GM18861 (cell line): ENCODE results near the gene EHMT1.
A peak's percentile ranks its signal among the peaks of the same experiment; 100 is the strongest.
"Not testable (repeated sequence)": the region's sequence is repeated elsewhere in the genome, so short reads cannot be mapped to it uniquely, and the experiment has no call there.

Experiments used
- ATAC-seq: cut with Tn5 transposase; IDR thresholded peaks from one replicate; pipeline ENCODE4 v1.9.1; 2021; ENCODE audit not compliant: unreplicated experiment

EHMT1 gene

DNA sequence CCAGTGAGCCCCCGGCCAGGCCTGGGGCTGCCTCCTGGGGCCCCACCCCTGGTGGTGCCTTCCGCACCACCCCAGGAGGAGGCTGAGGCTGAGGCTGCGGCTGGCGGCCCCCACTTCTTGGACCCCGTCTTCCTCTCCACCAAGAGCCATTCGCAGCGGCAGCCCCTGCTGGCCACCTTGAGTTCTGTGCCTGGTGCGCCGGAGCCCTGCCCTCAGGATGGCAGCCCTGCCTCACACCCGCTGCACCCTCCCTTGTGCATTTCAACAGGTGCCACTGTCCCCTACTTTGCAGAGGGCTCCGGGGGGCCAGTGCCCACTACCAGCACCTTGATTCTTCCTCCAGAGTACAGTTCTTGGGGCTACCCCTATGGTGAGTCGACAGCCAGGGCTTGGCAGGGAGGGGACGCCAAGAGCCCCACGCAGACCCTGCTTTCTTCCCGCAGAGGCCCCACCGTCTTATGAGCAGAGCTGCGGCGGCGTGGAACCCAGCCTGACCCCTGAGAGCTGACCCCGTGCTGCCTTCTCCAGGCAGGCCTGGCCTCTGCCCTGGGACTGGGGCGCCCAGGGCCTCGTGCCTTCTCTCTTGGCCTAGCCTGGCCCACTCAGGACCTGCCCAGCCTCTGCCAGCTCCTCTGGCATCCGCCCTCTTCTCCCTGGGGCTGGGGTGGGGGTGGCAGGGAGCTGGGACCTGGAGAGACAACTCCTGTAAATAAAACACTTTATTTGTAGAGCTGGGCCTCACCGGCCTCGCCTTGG is 4.0 kb upstream of the EHMT1 start:
- ATAC-seq, result no peak

DNA sequence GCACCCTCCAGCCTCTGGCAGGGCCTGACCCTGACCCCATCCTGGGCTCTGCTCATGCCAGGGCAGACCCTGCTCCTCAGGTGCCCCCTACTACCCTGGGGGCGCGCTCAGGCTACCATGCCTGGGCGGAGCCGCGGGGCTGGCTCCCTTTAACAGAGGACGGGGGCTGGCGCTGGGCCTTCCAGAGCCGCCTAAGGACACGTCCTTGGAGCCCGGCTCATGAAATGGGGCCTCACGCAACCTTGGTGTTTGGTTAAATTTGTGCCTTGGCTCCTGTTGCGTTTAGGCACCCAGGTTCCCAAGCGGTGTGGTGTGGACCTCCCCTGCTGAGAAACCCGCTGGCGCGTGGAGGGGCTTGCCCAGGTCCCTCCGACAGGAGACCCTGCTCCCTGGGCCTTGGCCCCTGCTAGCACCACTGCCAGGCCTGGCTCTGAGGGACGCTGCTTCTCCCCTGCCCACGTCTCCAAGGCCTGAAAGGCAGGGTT is 3.4 kb upstream of the EHMT1 start:
- ATAC-seq, result no peak

DNA sequence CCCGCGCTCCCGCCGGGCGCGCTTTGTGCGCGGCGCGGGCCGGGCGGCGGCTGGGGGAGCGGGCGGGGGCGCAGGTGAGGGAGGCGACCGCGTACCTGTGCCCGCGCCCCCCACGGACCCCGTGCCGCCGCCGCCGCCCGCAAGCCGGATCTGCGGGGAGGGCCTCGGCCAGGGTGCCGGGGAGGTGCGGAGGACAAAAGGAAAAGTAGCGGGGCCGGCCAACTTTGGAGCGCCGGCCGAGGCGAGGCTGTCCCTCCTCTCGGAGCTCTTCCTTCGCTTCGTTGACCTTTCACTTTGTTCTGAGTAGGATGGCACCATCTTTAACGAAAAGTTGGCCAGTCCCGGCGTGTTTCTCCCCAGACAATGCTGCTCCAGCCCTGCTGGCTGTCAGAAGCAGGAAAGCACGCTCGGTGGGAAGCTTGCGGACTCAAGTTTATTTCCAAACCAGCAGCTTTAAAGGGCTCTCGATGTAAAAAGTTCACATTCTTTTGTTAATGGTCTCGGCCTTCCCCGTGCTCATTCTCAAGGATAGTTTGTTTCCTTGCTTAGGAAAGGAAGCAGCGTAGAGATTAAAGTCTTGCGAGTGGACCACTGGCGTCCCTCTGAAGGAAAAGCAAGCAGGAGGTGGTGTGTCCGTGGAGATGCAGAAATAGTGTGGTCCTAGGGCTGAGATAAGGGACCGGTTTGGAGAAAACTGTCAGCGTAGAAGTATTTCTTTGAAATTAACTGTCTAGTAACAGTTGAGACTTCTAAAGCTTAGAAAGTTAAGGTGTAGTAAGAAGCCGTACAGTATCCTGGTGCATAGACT is 639 bp downstream of the EHMT1 start:
- peak; percentile 21 for ATAC-seq

DNA sequence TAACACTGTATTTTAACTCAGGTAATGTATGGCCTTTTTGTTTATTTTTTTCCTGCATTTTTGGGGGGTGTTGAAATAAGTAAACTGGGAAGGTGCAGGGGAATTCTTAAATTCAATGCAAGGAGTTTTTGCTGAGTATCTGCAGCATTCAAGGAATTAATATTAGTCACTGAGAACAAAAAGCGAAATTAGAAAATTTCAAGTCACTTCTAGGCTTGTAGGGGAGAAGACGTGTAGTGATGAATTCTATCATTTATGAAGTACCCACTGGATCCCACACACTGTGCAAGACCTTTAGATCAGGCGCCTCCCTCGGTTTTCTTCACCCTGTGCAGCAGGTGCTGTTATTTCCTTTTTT is 1.2 kb downstream of the EHMT1 start:
- no peak for ATAC-seq

DNA sequence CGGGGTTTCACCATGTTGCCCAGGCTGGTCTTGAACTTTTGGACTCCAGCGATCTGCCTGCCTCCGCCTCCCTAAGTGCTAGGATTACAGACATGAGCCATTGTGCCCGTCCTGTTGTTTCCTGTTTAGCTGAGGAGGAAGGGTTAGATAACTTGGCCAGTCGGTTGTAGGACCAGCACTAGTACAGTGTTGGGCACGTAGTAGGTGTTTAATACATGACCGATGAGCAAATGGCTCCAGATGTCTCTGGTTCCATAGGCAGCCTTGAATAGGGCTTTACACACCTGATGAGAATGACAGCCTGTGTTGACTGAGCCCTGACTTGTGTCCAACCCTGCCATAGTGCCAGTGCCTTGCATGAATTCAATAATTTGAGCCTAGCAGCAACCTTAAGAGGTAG is 1.8 kb downstream of the EHMT1 start:
- ATAC-seq, result no peak

DNA sequence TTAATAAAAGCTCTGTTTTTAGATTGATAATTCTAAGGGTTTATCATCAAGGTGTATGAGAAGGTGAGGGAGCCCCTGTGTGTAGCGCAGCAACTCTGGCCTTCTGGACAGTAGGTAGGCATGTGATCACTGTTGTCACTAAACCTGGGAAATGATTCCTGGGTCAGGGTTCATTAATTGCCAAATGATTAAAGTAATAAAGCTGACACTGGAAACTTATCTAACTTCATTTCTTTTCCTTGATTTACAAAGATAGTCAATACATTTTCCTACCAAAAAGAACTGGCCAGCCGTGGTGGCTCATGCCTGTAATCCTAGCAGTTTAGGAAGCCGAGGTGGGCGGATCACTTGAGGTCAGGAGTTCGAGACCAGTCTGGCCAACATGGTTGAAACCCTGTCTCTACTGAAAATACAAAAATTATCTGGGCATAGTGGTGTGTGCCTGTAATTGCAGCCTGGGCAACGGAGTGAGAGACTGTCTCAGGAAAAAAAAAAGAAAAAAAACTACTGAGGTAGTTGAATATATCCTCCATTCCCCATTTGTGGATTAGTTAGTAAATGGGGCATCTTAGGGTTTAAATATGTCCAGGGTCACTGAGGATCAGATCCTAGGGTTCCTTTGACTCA is 2.4 kb downstream of the EHMT1 start:
- ATAC-seq, result no peak

DNA sequence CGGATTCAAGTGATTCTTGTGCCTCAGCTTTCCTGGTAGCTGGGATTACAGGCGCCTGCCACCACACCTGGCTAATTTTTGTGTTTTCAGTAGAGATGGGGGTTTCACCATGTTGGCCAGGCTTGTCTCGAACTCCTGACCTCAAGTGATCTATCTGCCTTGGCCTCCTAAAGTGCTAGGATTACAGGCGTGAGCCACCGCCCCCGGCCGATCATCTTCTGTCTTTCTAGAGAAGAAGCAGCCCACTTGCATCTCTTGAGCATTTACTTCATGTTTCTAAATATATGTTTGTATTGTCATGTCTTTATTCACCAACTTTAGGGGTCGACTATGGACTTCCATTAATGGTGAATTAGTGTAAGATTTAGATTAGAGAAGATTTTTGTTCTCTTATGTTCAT is 3.4 kb downstream of the EHMT1 start:
- not testable (repeated sequence) for ATAC-seq

DNA sequence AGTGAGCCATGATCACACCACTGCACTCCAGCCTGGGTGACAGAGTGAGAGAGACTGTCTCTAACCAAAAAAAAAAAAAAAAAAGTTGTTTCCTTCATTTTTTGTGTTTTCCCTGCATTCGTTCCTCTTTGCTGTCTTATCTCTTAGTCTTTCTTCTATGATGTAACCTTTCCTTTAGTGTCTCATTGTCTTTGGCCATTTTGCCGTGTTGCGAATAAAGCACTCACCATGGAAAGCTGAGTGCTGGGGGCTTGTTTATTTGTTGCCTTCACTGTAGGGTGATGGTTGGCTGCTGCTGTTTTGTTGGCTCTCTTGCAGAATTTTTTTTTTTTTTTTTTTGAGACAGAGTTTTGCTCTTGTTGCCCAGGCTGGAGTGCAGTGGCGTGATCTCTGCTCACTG is 7.7 kb downstream of the EHMT1 start:
- no peak for ATAC-seq

DNA sequence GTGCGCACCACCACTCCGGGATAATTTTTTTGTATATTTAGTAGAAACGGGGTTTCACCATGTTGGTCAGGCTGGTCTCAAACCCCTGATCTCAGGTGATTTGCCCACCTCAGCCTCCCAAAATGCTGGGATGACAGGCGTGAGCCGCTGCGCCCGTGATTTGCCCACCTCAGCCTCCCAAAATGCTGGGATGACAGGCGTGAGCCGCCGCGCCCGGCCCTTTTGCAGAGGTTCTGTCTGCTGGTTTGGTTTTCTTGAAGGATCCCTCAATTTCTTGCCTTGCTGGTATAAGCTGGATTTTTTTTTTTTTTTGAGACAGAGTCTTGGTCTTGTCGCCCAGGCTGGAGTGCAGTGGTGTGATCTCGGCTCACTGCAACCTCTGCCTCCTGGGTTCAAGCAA is 8.6 kb downstream of the EHMT1 start:
- not testable (repeated sequence) for ATAC-seq

DNA sequence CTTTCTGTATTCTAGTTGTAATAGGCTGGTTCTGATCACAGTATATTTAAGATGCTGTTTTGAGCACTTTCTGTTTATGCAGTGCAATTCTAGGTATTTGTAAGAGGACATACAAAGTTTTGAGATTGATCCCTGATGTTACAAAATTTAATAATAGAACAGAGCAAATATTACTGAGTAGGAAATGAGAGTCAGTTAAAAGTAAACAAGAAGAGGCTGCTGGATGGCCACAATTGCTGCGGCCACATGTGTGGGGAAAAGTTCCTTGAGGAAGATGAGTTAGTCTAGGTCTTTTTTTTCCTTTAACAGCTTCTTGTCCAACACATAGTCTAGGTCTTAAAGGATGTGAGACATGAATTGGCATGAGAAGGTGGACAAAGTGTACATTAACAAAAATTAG is 11.3 kb downstream of the EHMT1 start:
- no peak for ATAC-seq

DNA sequence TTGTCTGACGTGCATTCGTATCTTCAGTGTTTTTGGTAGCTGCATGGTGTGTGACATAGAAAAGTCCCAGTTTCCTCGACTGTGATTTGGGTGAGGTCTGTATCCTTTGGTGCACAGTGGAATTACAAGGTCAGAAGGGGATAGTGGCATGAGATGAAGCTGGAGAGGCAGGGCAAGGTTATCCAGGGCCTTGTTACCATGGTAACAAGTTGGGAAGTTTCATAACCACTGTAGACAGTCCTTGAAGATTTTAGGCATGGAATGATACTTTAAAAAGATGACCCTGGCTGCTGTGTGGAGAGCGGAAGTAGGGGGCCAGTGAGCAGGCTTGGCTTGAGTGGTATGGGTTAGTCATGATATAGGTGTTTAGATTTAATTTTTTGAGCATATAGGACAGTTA is 11.9 kb downstream of the EHMT1 start:
- ATAC-seq, result no peak

DNA sequence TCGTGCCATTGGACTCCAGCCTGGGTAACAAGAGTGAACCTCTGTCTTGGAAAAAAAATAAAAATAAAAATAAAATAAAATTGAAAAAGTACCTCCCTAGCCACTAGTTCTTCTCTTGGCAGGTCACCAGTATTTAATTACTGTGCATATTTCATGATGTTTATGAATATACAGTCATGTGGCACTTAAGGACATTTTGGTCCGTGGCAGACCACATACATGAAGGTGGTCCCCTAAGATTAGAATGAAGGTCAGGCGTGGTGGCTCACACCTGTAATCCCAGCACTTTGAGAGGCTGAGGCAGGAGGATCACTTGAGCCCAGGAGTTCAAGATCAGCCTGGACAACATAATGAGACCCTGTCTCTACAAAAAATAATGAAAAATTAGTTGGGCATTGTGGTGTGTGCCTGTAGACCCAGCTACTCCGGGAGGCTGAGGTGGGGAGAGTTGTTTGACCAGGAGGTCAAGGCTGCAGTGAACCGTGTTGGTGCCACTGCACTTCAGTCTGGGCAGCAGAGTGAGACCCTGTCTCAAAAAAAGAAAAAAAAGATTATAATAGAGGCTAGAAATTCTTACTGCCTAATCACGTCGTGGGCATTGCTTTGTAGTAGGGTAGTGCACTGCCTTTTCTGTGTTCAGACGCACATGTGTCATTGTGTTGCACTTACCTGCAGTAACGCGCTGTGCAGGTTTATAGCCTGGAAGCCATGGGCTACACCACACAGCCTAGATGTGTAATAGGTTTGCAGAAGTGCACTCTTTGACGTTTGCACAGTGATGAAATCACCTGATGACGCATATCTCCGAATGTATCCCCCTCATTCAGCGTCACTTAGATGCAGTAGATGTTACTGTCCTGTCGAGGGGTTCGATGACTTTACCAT is 12.8 kb downstream of the EHMT1 start:
- ATAC-seq, result no peak

DNA sequence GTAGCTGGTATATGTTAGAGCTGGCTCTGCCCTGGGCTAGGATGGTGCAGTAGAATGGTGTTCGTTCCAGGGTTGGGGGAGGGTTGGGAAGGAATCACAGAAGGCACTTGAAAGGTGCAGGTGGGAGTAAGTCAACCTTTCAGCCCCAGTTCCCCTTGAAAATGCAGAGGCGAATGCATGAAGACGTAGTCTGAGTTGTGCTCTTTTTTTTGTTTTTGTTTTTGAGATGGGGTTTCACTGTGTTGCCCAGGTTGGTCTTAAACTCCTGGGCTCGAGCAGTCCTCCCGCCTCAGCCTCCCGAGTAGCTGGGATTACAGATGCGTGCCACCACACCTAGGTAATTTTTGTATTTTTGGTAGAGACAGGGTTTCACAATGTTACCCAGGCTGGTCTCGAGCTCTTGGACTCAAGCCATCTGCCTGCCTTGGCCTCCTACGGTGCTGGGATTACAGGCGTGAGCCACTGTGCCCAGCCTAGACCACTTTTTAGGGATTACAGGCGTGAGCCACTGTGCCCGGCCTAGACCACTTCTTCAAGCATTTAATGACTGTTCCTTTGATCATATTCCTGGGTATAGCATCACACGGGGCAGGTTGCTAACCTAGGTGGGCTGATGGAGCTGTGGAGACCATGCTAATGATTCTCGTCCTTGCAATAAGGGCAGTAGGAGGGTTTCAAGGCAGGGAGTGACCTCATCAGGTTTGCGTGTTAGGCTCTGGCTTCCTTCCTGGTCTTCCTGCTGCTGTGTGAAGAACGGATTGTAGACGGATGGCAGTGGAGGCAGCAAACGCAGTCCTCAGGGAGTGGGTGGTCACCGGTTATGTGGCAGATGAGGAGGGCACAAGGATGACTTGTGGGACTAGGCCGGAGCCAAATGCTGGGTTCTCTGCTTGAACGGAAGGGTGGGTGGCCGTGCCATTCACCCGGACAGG is 13.7 kb downstream of the EHMT1 start:
- ATAC-seq, result no peak

DNA sequence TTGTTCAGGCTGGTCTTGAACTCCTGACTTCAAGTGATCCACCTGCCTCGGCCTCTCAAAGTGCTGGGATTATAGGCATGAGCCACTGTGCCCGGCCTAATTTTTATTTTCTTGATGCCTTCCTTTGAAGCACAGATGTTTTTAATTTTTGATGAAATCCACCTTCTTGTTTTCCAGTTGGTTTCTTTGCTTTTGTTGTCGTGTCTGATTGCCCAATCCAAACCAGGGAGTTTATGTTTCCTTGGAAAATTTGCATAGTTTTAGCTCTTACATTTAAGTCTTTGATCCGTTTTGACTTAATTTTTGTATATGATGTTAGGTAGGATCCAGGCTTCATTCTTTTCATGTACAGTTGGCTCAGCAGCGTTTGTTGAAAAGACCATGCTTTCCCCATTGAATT is 15.2 kb downstream of the EHMT1 start:
- ATAC-seq, result no peak

DNA sequence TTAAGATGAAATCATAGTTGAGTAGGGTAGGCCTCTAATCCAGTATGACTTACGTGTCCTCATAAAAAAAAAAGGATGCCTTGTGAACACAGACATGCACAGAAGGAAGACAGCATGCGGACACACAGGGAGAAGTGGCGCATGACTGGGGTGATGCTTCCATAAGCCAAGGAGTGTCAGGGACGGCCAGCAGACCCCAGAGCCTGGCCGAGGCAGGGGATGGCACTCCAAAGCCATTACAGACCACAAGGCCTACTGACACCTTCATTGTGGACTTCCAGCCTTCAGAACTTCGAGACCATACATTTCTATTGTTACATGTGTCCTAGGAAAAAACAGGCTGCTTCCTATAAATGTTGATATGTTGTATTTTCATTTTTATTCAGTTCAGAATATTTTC is 19.9 kb downstream of the EHMT1 start:
- no peak for ATAC-seq

DNA sequence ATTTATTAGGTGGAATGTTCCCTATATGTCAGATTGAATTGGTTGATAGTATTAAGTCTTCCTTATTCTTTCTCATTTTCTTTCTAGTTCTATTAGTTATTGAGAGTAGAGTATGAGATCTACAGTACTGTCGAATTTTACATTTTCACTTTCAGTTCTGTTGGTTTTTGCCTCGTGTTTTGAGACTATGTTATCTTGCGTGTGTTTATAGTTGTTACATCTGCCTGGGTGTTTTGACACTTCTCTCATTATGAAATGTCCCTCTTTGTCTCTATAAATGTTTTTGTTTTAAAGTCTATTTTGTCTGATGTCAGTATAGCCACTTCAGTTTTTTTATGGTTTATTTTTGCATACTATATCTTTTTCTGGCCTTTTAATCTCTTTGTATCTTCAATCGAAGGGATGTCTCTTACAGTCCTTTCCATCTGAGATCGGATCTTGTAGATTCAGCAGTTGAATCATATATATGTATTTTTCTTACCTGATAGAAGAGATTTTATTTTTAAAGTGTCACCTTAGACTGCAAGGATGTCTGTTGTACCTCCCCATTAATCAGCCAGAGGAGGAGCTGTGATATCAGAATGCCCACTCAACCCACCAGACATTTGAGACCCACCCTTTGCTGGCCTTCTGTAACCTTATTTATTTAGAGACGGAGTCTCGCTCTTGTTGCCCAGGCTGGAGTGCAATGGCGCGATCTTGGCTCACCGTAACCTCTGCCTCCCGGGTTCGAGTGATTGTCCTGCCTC is 20.7 kb downstream of the EHMT1 start:
- ATAC-seq, result peak; percentile 85

DNA sequence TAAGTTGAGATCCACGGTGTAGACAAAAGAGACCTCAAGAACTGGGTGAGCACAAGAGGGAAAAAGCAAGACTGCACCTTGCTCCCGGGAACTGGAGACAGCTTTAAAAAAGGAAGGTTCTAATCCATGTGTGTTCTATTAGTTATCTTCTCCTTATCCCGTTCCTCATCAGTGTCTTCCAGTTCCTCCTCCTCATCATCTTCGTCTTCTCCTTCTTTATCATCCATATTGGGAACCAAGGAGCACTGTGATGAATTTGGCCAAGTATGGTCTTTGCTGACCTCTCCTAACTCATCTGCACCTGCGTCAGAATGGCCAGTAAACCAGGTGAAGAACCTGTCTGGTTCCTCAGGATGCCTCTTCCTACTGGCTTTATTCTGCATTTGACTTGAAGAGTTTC is 22.1 kb downstream of the EHMT1 start:
- no peak for ATAC-seq

DNA sequence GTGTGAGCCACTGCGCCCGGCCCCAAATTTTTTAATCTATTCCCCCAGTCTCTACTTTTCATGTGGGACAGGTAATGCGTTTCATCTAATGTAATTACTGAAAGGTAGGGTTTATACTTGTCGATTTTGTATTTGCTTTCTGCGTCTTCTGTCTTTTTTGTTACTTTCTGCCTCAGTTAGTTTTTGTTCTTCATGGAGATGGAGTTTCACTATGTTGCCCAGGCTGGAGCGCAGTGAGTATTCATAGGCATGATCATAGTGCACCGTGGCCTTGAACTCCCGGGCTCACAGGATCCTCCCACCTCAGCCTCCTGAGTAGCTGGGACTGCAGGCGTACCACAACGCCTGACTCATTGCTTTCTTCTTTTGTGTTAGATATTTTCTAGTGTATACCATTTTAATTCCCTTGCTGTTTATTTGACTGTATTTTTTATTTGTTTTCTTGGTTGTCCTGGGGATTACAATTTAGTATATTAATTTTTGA is 23.4 kb downstream of the EHMT1 start:
- ATAC-seq, result no peak

DNA sequence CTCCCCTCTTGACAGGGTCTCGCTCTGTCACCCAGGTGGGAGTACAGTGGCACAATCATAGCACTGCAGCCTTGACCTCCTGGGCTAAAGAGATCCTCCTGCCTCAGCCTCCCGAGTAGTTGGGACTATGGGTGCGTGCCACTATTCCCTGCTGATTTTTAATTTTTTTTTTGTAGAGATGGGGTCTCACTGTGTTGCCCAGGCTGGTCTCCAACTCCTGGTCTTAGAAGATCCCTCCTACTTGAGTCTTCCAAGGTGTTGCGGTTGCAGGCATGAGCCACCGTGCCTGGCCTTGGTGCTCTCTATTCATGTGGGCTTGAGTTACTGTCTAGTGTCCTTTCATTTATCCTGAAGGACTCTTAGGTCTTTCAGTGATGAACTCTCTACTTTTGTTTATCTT is 24.1 kb downstream of the EHMT1 start:
- no peak for ATAC-seq
